Head of caudate nucleus (tissue), 42 donors: ENCODE measurements around the gene TBL1XR1.

ENCODE experiments used
- DNase-seq, 42 donors: peaks; one replicate each; pipeline versions ENCODE4 v3.0.0 to v3.0.0-alpha.2; 2020 to 2021; ENCODE audit warnings: mixed read lengths in 7 of 42
- intact Hi-C: fragments of 100-400 bp; cut with DNase I; formaldehyde crosslinking; loops from one replicate; pipeline ENCODE4 v1.15.0; 2022

Gene TBL1XR1

GRCh38 chr3:177096615-177097014, 100.7 kb downstream of the TBL1XR1 start:
- DNase-seq, result no peak
- intact Hi-C loops, result no loop called here

GRCh38 chr3:177093966-177094365, 103.3 kb downstream of the TBL1XR1 start:
- DNase-seq, result no peak
- intact Hi-C loops, result no loop called here

- DNase-seq, result no peak
- intact Hi-C loops, result no loop called here
Measured at GRCh38 chr3:177089901-177090300, 107.4 kb downstream of the TBL1XR1 start.

- intact Hi-C loops, result no loop called here
- DNase-seq, result no peak
Measured at GRCh38 chr3:177089110-177089509, 108.2 kb downstream of the TBL1XR1 start.

- intact Hi-C loops, result no loop called here
- no peak for DNase-seq
Measured at GRCh38 chr3:177085794-177086193, 111.5 kb downstream of the TBL1XR1 start.

GRCh38 chr3:177084616-177085015, 112.7 kb downstream of the TBL1XR1 start:
- intact Hi-C loops, result no loop called here
- DNase-seq, result no peak

GRCh38 chr3:177080122-177080521, 117.2 kb downstream of the TBL1XR1 start:
- intact Hi-C loops, result no loop called here
- no peak for DNase-seq

GRCh38 chr3:177079684-177080083, 117.6 kb downstream of the TBL1XR1 start:
- DNase-seq, result no peak
- intact Hi-C loops, result no loop called here

GRCh38 chr3:177071496-177072156, 125.7 kb downstream of the TBL1XR1 start:
- intact Hi-C loops, result no loop called here
- DNase-seq, result no peak

- DNase-seq, result no peak
- intact Hi-C loops, result no loop called here
Measured at GRCh38 chr3:177069514-177070329, 127.6 kb downstream of the TBL1XR1 start.

- no peak for DNase-seq
- intact Hi-C loops, result no loop called here
Measured at GRCh38 chr3:177068967-177069366, 128.3 kb downstream of the TBL1XR1 start.

- no peak for DNase-seq
- intact Hi-C loops, result no loop called here
Measured at GRCh38 chr3:177066068-177066467, 131.2 kb downstream of the TBL1XR1 start.

- DNase-seq, result no peak
- intact Hi-C loops, result no loop called here
Measured at GRCh38 chr3:177065285-177066033, 131.8 kb downstream of the TBL1XR1 start.

GRCh38 chr3:177062052-177062732, 135.1 kb downstream of the TBL1XR1 start:
- no peak for DNase-seq
- intact Hi-C loops, result no loop called here

- intact Hi-C loops, result no loop called here
- DNase-seq, result no peak
Measured at GRCh38 chr3:177061369-177061768, 135.9 kb downstream of the TBL1XR1 start.

GRCh38 chr3:177060492-177060891, 136.8 kb downstream of the TBL1XR1 start:
- intact Hi-C loops, result no loop called here
- DNase-seq, result no peak

GRCh38 chr3:177058648-177059047, 138.6 kb downstream of the TBL1XR1 start:
- DNase-seq, result no peak
- intact Hi-C loops, result loop anchor here (5.0 kb wide), 1 partner anchor 299 kb away; no protein-coding TSS in a partner anchor

- intact Hi-C loops, result loop anchor here (5.0 kb wide), 1 partner anchor 300 kb away; no protein-coding TSS in a partner anchor
Measured at GRCh38 chr3:177057768-177058167, 139.5 kb downstream of the TBL1XR1 start.

GRCh38 chr3:177056927-177057326, 140.4 kb downstream of the TBL1XR1 start:
- intact Hi-C loops, result loop anchor here (5.0 kb wide), 1 partner anchor 300 kb away; no protein-coding TSS in a partner anchor
- DNase-seq, result no peak

More at GRCh38 chr3:177057768-177058167, 139.5 kb downstream of the TBL1XR1 start:
- no peak for DNase-seq
